Activated CD8-positive, alpha-beta T cell treated with anti-CD3 and anti-CD28 coated beads for 36 hours (primary cell): ENCODE data around the gene NID1. TPM values are rescaled to one million over a fixed set of nuclear protein-coding genes. Genes with fewer than 3 reads are reported as not detected.
"Not testable (repeated sequence)": the region's sequence is repeated elsewhere in the genome, so short reads cannot be mapped to it uniquely, and the experiment has no call there.

Source experiments
- ATAC-seq: fragments of 200-7000 bp; cut with Tn5 transposase; one replicate; pipeline ENCODE4 v1.10.0; 2021; ENCODE audit warnings: mild to moderate bottlenecking, moderate library complexity
- CTCF ChIA-PET: fragments of 350-600 bp; sonication (Branson Sonifier 250); formaldehyde crosslinking; loops from one replicate; lab custom pipeline; 2021; ENCODE audit warnings: antibody characterized with exemption; lab: Charles Lee
- POLR2A ChIA-PET: fragments of 350-600 bp; sonication (Branson Sonifier 250); formaldehyde crosslinking; loops from one replicate; lab custom pipeline; 2021; ENCODE audit warnings: antibody characterized with exemption; lab: Charles Lee
- DNase-seq: peaks from one replicate; pipeline ENCODE4 v3.0.0-alpha.2; 2020
- H3K27ac Mint-ChIP-seq: one replicate; pipeline ENCODE4 v1.8.0; 2021; ENCODE audit warnings: mild to moderate bottlenecking, mixed read lengths
- H3K27me3 Mint-ChIP-seq: one replicate; pipeline ENCODE4 v1.8.0; 2021; ENCODE audit warnings: mixed read lengths
- H3K36me3 Mint-ChIP-seq: one replicate; pipeline ENCODE4 v1.8.0; 2021; ENCODE audit warnings: low read depth, mixed read lengths
- H3K4me1 Mint-ChIP-seq: one replicate; pipeline ENCODE4 v1.8.0; 2021; ENCODE audit warnings: low read depth, mixed read lengths
- H3K4me3 Mint-ChIP-seq: one replicate; pipeline ENCODE4 v1.8.0; 2021; ENCODE audit warnings: mild to moderate bottlenecking, moderate library complexity, mixed read lengths
- H3K9me3 Mint-ChIP-seq: one replicate; pipeline ENCODE4 v1.8.0; 2021; ENCODE audit warnings: mixed read lengths
- CTCF ChIP-seq: fragments of 200-600 bp; IDR thresholded peaks from one replicate; pipeline ENCODE4 v1.8.0; 2022; ENCODE audit warnings: antibody characterized with exemption, mild to moderate bottlenecking
- intact Hi-C: fragments of 100-400 bp; cut with micrococcal nuclease; formaldehyde crosslinking; loops from one replicate; pipeline ENCODE4 v1.10.0; 2022
- total RNA-seq, 2 experiments: library from RNA; stranded (reverse); gene quantifications; one replicate each; pipeline ENCODE4 v1.2.3, GENCODE V29; 2021

NID1 gene
- total RNA-seq, 2 experiments from 2014 or later = 0.04 to 0.07 TPM

GRCh38 chr1:236079703-236080102 is 14.8 kb upstream of the NID1 start:
- ATAC-seq (no peak), DNase-seq (no peak)
- peaks cover 7% of the 10 kb centered on the region for H3K4me1 Mint-ChIP-seq
- intact Hi-C loops = no loop called here
- ChIA-PET CTCF (no interaction called here), POLR2A (no interaction called here)
- H3K9me3 Mint-ChIP-seq = peaks cover 4% of the 10 kb centered on the region
- H3K36me3 Mint-ChIP-seq = no peaks in the 10 kb centered on the region
- no peak overlapping the region for H3K4me3 Mint-ChIP-seq
- TF ChIP-seq CTCF = no peak
- H3K27me3 Mint-ChIP-seq = peaks cover 5% of the 10 kb centered on the region
- H3K27ac Mint-ChIP-seq = no peak overlapping the region

GRCh38 chr1:236078993-236079392 is 14.1 kb upstream of the NID1 start:
- DNase-seq (no peak), ATAC-seq (no peak)
- peaks cover 7% of the 10 kb centered on the region for H3K4me1 Mint-ChIP-seq
- peaks cover 4% of the 10 kb centered on the region for H3K9me3 Mint-ChIP-seq
- intact Hi-C loops = no loop called here
- POLR2A ChIA-PET = no interaction called here
- H3K4me3 Mint-ChIP-seq = no peak overlapping the region
- H3K27me3 Mint-ChIP-seq = peaks cover 5% of the 10 kb centered on the region
- no peak overlapping the region for H3K27ac Mint-ChIP-seq
- CTCF ChIA-PET = no interaction called here
- no peaks in the 10 kb centered on the region for H3K36me3 Mint-ChIP-seq
- TF ChIP-seq CTCF = no peak

- DNase-seq, H3K27me3 Mint-ChIP-seq, POLR2A ChIA-PET, CTCF ChIA-PET, H3K27ac Mint-ChIP-seq, intact Hi-C loops, H3K4me1 Mint-ChIP-seq, ATAC-seq, H3K9me3 Mint-ChIP-seq, H3K4me3 Mint-ChIP-seq, H3K36me3 Mint-ChIP-seq: not testable (repeated sequence)
These were observed 13.2 kb upstream of the NID1 start for GRCh38 chr1:236078077-236078476.

- Mint-ChIP-seq H3K9me3 (peaks cover 6% of the 10 kb centered on the region), H3K4me3 (no peak overlapping the region), H3K27me3 (peaks cover 10% of the 10 kb centered on the region), H3K36me3 (no peaks in the 10 kb centered on the region), H3K4me1 (no peaks in the 10 kb centered on the region), H3K27ac (no peak overlapping the region)
- intact Hi-C loops = no loop called here
- DNase-seq = no peak
- no peak for ATAC-seq
- POLR2A ChIA-PET = no interaction called here
- CTCF ChIA-PET = no interaction called here
- no peak for TF ChIP-seq CTCF
These were observed 11.0 kb upstream of the NID1 start for GRCh38 chr1:236075848-236076247.

- H3K27ac Mint-ChIP-seq = no peak overlapping the region
- ATAC-seq = no peak
- no peak for TF ChIP-seq CTCF
- peaks cover 1% of the 10 kb centered on the region for H3K36me3 Mint-ChIP-seq
- peaks cover 11% of the 10 kb centered on the region for H3K9me3 Mint-ChIP-seq
- H3K27me3 Mint-ChIP-seq = peaks cover 16% of the 10 kb centered on the region
- CTCF ChIA-PET = no interaction called here
- no peak for DNase-seq
- intact Hi-C loops = no loop called here
- POLR2A ChIA-PET = no interaction called here
- no peak overlapping the region for H3K4me3 Mint-ChIP-seq
- H3K4me1 Mint-ChIP-seq = no peaks in the 10 kb centered on the region
These were observed 8.5 kb upstream of the NID1 start for GRCh38 chr1:236073307-236073897.
